ENCODE results near the gene FRRS1. TPM values are rescaled to one million over a fixed set of nuclear protein-coding genes. Genes with fewer than 3 reads are reported as not detected.

Gene FRRS1
- total and polyA plus RNA-seq, 10 of the 15 experiments (the other 5 are each of a cell fraction or from before 2014, with no cell fraction given): 0.13 to 18.9 (median 8.0) TPM

DNA sequence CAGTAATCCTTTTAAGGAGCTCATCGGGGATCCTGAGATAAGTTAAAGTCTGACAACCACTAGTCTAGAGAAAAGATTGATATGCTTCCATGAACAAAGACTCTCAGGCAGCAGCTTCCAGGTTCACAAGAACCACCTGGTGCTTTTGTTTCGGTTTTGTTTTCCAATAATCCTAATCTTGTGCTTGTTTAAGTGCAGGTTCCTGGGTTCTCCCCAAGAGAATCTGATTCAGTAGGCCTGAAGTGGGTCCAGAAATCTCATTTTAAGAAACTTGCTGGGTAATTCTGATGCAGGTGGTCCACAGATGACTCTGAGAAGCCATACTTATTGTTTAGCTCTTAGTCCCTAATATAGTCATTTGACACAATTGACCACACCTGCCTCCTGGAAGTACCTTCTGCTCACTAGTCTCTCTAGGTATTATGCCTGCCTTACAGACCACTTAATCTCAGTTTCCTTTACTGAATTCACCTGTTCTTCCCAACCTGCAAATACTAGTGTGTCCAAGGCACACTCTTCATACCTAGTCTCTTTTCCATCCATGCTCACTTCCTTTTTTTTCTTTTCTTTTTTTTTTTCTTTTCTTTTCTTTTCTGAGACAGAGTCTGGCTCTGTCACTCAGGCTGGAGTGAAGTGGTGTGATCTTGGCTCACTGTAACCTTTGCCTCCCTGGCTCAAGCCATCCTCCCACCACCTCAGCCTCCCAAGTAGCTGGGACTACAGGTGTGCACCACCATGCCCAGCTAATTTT, 20.5 kb upstream of the FRRS1 start (continued):
- TF ChIP-seq ETV6 (conservative IDR thresholded peaks at IDR 0.05 in 1 of 2, IDR thresholded peaks at IDR 0.05 in 1 of 2; ENCODE audit: borderline replicate concordance in 1 of 2, low read depth in 1 of 2): peak in 1 of 2 experiments; percentile 65; a peak in 1 of 4 replicates
- 0 out of 2 replicates have a peak, but pooled peaks have one; percentile 28 for TF ChIP-seq TAF1 (IDR thresholded peaks at IDR 0.05; ENCODE audit: borderline replicate concordance, low read depth, low read length)
- no peak for TF ChIP-seq MXI1 (IDR thresholded peaks at IDR 0.05; ENCODE audit: low read depth, low read length)
- peak; percentile 57; the same call in 1 of the 2 replicates for TF ChIP-seq SPI1 (IDR thresholded peaks at IDR 0.05; ENCODE audit: borderline replicate concordance, insufficient read depth, low read depth, low read length)
- TF ChIP-seq, protein P1, sequence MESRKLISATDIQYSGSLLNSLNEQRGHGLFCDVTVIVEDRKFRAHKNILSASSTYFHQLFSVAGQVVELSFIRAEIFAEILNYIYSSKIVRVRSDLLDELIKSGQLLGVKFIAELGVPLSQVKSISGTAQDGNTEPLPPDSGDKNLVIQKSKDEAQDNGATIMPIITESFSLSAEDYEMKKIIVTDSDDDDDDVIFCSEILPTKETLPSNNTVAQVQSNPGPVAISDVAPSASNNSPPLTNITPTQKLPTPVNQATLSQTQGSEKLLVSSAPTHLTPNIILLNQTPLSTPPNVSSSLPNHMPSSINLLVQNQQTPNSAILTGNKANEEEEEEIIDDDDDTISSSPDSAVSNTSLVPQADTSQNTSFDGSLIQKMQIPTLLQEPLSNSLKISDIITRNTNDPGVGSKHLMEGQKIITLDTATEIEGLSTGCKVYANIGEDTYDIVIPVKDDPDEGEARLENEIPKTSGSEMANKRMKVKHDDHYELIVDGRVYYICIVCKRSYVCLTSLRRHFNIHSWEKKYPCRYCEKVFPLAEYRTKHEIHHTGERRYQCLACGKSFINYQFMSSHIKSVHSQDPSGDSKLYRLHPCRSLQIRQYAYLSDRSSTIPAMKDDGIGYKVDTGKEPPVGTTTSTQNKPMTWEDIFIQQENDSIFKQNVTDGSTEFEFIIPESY (IDR thresholded peaks at IDR 0.05): no peak
- TF ChIP-seq IKZF2 (IDR thresholded peaks at IDR 0.05): peak; percentile 47 to 61; a peak in 3 of 4 replicates
- TF ChIP-seq, protein P2, sequence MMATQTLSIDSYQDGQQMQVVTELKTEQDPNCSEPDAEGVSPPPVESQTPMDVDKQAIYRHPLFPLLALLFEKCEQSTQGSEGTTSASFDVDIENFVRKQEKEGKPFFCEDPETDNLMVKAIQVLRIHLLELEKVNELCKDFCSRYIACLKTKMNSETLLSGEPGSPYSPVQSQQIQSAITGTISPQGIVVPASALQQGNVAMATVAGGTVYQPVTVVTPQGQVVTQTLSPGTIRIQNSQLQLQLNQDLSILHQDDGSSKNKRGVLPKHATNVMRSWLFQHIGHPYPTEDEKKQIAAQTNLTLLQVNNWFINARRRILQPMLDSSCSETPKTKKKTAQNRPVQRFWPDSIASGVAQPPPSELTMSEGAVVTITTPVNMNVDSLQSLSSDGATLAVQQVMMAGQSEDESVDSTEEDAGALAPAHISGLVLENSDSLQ (IDR thresholded peaks at IDR 0.05): peak; percentile 80
- no peak for TF ChIP-seq PAX8 (IDR thresholded peaks at IDR 0.05)
